IPS-11a (cell line): ENCODE data around the gene ERC2.

Experiments
- H3K4me3 ChIP-seq: one replicate; pipeline ENCODE4 v1.5.1; 2013; ENCODE audit warnings: low read depth, low read length, control low read depth

The ERC2 gene

GRCh38 chr3:56197259-56197965 is 270.9 kb downstream of the ERC2 start:
- H3K4me3 ChIP-seq, result no peak overlapping the region

- H3K4me3 ChIP-seq, result no peak overlapping the region
Measured at GRCh38 chr3:56196700-56197099, 271.6 kb downstream of the ERC2 start.

- H3K4me3 ChIP-seq, result no peak overlapping the region
Measured at GRCh38 chr3:56193519-56193918, 274.7 kb downstream of the ERC2 start.

DNA sequence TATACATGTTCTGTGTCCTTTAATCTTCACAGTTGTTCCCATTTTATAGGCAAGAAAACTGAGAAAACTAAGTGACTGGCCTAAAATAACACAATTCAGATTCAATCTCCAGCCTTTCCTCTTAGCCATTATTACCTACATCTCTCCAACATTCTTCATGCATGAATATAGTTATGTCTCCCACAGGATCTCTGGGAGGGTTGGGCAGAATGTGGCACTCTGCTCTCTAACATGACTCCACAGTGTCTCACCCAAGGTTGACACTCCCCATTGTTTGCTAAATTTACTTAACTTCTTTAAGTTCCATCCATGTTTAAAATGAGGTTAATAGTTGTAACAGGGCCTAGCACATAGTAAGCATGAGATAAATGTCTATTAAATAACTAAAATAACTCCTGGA is 276.3 kb downstream of the ERC2 start:
- no peak overlapping the region for H3K4me3 ChIP-seq

- H3K4me3 ChIP-seq, result no peak overlapping the region
Measured at GRCh38 chr3:56190771-56191305, 277.4 kb downstream of the ERC2 start.

DNA sequence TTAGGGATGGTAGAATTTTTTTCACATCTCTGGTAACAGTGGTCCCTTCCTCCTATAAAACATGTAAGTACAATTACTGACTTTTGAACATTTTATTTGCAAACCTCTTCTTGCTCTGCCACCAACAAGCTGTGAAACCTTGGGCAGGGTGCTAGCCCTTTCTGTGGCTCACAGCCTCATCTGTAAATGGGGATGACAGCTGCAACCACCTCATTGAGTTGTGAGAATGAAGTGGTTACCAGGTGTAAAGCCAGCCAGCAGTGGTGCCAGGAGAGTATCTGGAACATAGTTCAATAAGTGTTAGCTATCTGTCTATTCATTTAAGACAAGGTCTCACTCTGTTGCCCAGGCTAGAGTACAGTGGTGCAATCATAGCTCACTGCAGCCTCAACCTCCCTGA is 278.1 kb downstream of the ERC2 start:
- no peak overlapping the region for H3K4me3 ChIP-seq

DNA sequence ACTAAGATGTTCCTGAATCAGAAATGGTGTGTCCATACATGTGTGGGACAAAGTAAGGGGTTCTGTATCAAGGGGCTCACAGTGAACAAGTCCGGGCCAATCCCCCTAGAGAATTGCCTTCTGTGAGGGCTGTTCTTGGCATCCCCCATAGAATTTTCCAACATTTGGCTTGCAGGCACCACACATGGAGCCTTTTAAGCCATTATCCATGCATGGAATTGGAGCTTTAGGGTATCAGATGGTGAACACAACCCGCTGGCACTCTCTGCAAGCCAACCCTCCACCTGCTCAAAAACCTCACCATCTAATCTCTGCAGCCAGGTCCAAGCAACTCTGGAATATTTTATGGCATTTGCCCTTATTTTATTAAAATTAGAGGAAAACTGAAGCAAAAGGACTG is 278.7 kb downstream of the ERC2 start:
- H3K4me3 ChIP-seq, result no peak overlapping the region

GRCh38 chr3:56188201-56188600 is 280.1 kb downstream of the ERC2 start:
- H3K4me3 ChIP-seq, result no peak overlapping the region

DNA sequence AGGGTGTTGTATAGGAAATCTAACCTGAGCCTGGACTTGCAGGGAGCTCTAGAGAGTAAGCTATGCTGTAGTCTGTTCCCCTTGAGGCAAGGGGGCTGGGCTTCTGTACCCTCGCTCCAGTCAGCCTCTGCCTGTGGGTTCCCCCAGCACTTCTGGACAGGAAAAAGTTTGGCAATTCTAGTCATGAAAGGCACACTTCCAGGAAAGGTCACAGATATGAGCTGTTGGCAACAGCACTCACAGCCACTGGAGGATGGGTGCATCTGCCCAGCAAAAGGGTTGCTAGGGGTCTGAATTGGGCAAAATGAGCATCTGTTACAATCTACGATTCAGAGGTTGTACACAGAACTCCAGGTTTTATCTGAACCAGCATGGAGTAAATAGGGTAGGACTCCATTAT is 281.2 kb downstream of the ERC2 start:
- H3K4me3 ChIP-seq, result no peak overlapping the region

DNA sequence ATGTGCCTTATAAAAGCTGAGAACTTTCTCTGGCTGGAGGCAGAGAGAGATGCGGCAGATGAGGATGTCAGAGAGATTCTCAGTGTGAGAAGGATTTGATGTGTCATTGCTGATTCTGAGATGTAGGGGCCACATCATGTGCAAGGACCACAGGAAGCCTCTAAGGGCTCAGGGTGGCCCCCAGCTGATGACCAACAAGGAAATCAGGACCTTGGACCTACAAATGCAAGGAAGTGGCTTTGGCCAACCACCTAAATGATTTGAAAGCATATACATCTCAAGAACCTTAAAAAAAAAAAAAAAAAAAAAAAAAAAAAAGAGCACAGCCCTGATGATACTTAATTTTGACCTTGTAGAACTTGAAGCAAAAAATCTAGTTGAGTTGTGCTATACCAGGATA is 282.4 kb downstream of the ERC2 start:
- no peak overlapping the region for H3K4me3 ChIP-seq

GRCh38 chr3:56183529-56183928 is 284.7 kb downstream of the ERC2 start:
- H3K4me3 ChIP-seq, result no peak overlapping the region

- no peak overlapping the region for H3K4me3 ChIP-seq
Measured at GRCh38 chr3:56180433-56180832, 287.8 kb downstream of the ERC2 start.

GRCh38 chr3:56173601-56174000 is 294.7 kb downstream of the ERC2 start:
- H3K4me3 ChIP-seq, result no peak overlapping the region

- no peak overlapping the region for H3K4me3 ChIP-seq
Measured at GRCh38 chr3:56164436-56164835, 303.8 kb downstream of the ERC2 start.

DNA sequence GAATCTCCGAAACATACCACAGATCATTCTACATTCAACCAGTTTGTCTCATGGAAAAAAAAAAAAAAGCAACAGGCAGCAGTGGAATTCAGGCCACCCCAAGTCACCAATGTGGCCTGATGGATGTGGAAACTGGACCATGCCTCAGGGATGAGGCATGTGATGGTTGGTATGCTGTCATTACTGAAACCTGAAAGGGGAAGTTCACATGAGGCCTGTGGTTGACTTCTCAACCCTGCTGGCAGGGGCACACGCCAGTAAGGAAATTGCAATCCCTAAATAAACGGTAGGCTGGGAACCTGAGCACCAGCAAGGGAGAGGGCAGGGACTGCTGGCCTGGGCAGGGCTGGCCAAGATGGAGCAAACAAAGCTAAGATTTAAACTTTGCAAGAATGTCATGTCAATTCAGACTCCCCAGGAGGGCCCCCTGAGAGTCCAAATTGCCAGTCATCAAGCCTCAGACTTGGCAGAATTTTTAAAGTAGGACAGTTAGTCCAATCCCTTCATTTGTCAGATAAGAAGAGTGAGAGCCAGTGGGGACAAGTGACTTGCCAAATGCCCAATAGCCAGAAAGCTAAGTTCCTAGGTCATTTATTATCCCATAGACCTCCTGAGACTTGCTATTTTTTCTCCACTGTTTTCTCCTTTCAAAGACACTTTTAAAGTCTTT is 310.4 kb downstream of the ERC2 start:
- no peak overlapping the region for H3K4me3 ChIP-seq

DNA sequence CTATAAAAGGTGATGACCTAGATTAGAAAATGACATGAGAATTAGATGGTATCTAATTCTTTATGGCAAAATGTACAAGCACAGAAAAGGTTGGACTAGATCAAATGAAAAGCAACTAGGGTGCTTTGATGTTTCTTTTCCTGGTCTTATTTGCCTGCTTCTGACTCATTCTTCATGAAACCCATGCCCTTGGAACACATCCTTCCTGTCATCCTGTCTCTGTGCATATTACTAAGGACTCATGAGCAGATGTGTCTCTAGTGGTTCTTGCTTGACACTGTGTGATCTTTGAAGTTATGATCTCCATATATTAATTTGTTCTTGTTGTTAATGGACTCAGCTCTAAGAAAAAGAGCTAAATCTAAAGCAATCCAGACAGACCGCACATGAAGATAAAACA is 314.0 kb downstream of the ERC2 start:
- H3K4me3 ChIP-seq, result no peak overlapping the region

DNA sequence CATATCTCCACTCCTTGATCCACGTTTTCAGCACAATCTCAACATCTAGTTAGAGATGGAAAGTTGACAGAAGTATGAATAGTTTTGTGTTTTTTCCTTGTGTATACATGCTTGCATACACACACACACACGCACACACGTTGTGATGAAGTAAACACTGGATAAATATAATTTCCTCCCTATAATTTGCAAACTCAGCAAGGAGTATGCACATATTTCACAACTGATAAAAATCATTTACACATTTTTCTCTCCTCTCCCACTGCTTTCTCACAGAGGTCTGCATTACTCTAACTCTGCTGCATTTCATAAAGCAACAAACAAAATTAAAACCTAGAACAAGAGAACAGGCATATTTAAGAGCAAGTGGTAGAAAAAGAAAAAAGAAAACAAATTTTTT is 320.9 kb downstream of the ERC2 start:
- H3K4me3 ChIP-seq, result no peak overlapping the region

DNA sequence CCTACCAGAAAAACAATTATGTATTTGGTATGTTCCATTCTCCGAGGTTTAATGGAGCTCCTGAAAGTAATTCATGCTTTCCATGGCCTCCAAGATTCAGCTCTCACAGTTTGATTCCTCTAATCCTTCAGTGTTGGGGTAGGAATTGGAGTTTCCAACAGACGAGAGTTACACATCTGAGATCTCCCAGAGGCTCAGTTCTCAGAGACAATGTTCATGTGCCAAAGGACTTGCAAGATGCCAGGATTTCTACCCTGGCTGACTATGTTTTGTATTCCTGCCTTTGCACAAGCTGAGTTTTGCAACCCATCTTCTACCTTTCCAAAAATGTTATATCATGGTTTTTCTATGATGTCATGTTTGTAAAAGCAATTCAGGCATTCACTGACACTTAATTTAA is 322.9 kb downstream of the ERC2 start:
- no peak overlapping the region for H3K4me3 ChIP-seq

- H3K4me3 ChIP-seq, result no peak overlapping the region
Measured at GRCh38 chr3:56144805-56145204, 323.5 kb downstream of the ERC2 start.

- no peak overlapping the region for H3K4me3 ChIP-seq
Measured at GRCh38 chr3:56137415-56137814, 330.9 kb downstream of the ERC2 start.

- H3K4me3 ChIP-seq, result no peak overlapping the region
Measured at GRCh38 chr3:56136514-56136913, 331.8 kb downstream of the ERC2 start.

GRCh38 chr3:56135941-56136340 is 332.3 kb downstream of the ERC2 start:
- no peak overlapping the region for H3K4me3 ChIP-seq

- no peak overlapping the region for H3K4me3 ChIP-seq
Measured at GRCh38 chr3:56133423-56133822, 334.8 kb downstream of the ERC2 start.
